K562 (cell line): ENCODE measurements around the gene CHN2. TPM values are rescaled to one million over a fixed set of nuclear protein-coding genes. Genes with fewer than 3 reads are reported as not detected.
A peak's percentile ranks its signal among the peaks of the same experiment; 100 is the strongest.

Experiments
- ATAC-seq: fragments of 200-7000 bp; cut with Tn5 transposase; 3 replicates; pipeline ENCODE4 v1.9.1; 2020; ENCODE audit warnings: moderate library complexity
- BruUV-seq: library from RNA; stranded (reverse); fragments of 400-500 nt; replicated peaks from 2 replicates; lab custom pipeline; 2021; lab: Mats Ljungman, UMichigan
- CTCF ChIA-PET: fragments of 300-600 bp; formaldehyde crosslinking; extraction: SDS; loops from one replicate; lab custom pipeline; 2021; ENCODE audit warnings: low intra/inter-chr PET ratio; lab: Yijun Ruan, JAX
- POLR2A ChIA-PET: fragments of 300-600, 350-650 bp; sonication (Branson Sonifier 250); formaldehyde crosslinking; extraction: SDS; loops from one replicate; lab custom pipeline; 2021; ENCODE audit warnings: antibody characterized with exemption, inconsistent platforms; lab: Yijun Ruan, JAX
- DNase-seq, 4 experiments: peaks; one replicate each; pipeline versions ENCODE4 v3.0.0 to v3.0.0-alpha.2; 2011 to 2018; ENCODE audit warnings: low spot score in 3 of 4, mixed read lengths in 3 of 4; ENCODE audit errors: extremely low read depth in 1 of 4
- FAIRE-seq: peaks from 2 replicates; lab custom pipeline; 2011; peaks lifted over from hg19 to GRCh38; lab: Jason Lieb, UNC
- H2AFZ ChIP-seq: 2 replicates; pipeline ENCODE4 v1.6.0; 2011; ENCODE audit warnings: low read depth, low read length, control low read depth, inconsistent platforms
- H3K27ac ChIP-seq: fragments of 200-600 bp; 3 replicates; pipeline ENCODE4 v1.8.0; 2011; ENCODE audit warnings: low read depth, mild to moderate bottlenecking, control low read depth, inconsistent platforms, low read length, moderate library complexity, mixed read lengths; ENCODE audit errors: extremely low read depth
- H3K27me3 ChIP-seq, 2 experiments: fragments of 300-600 bp in 1 of 2; 2 replicates in 1 of 2; 3 replicates in 1 of 2; pipeline versions ENCODE4 v1.6.0 to v1.8.0; 2011; ENCODE audit warnings: inconsistent platforms in 2 of 2, low read length in 2 of 2, mild to moderate bottlenecking in 1 of 2, mixed read lengths in 1 of 2, moderate library complexity in 1 of 2; ENCODE audit not compliant: control insufficient read depth in 2 of 2, insufficient read depth in 2 of 2
- H3K36me3 ChIP-seq: fragments of 300-600 bp; 3 replicates; pipeline ENCODE4 v1.8.0; 2011; ENCODE audit warnings: mild to moderate bottlenecking, low read length, inconsistent platforms; ENCODE audit not compliant: control insufficient read depth, insufficient read depth
- H3K4me1 ChIP-seq, 2 experiments: fragments of 200-600 bp in 1 of 2; replicated peaks in 1 of 2; 2 replicates in 1 of 2; 3 replicates in 1 of 2; pipeline versions ENCODE4 v1.5.1 to v1.8.0; 2011; ENCODE audit warnings: inconsistent platforms in 2 of 2, low read length in 2 of 2, mild to moderate bottlenecking in 1 of 2, mixed read lengths in 1 of 2, moderate library complexity in 1 of 2; ENCODE audit not compliant: control insufficient read depth in 2 of 2, insufficient read depth in 2 of 2
- H3K4me2 ChIP-seq: 2 replicates; pipeline ENCODE4 v1.6.1; 2011; ENCODE audit warnings: low read length, control low read depth, inconsistent platforms, mixed read lengths; ENCODE audit not compliant: insufficient read depth
- H3K4me3 ChIP-seq: fragments of 200-600 bp; sonication (generic), shearing (Covaris generic); 2 replicates; pipeline ENCODE4 v1.5.1; 2016; ENCODE audit warnings: control low read depth, inconsistent platforms
- H3K79me2 ChIP-seq: fragments of 200-600 bp; 3 replicates; pipeline ENCODE4 v1.8.0; 2011; ENCODE audit warnings: low read length, inconsistent platforms; ENCODE audit not compliant: control insufficient read depth, insufficient read depth
- H3K9ac ChIP-seq, 2 experiments: 2 replicates each; pipeline versions ENCODE4 v1.6.0 to v1.6.1; 2011; ENCODE audit warnings: low read depth in 2 of 2, low read length in 2 of 2, control low read depth in 1 of 2, inconsistent platforms in 1 of 2, mild to moderate bottlenecking in 1 of 2, mixed read lengths in 1 of 2; ENCODE audit not compliant: insufficient read depth in 1 of 2
- H3K9me1 ChIP-seq: one replicate; pipeline ENCODE4 v1.6.0; 2011; ENCODE audit warnings: inconsistent platforms, mild to moderate bottlenecking, low read length, moderate library complexity; ENCODE audit not compliant: control insufficient read depth, insufficient read depth
- H3K9me3 ChIP-seq: replicated peaks from 2 replicates; pipeline ENCODE4 v1.5.1; 2011; ENCODE audit warnings: low read depth, low read length, inconsistent platforms; ENCODE audit not compliant: control insufficient read depth, insufficient read depth
- H4K20me1 ChIP-seq: replicated peaks from 2 replicates; pipeline ENCODE4 v1.6.1; 2011; ENCODE audit warnings: low read length, inconsistent platforms, mixed read lengths; ENCODE audit not compliant: control insufficient read depth, insufficient read depth
- AFF1 ChIP-seq, 2 experiments: fragments of 450-650 bp; IDR thresholded peaks; 2 replicates each; pipeline ENCODE4 v1.6.1; 2018; ENCODE audit warnings: mild to moderate bottlenecking in 2 of 2, low read depth in 1 of 2; ENCODE audit not compliant: partially characterized antibody in 2 of 2
- CGGBP1 ChIP-seq: fragments of 250-450 bp; sonication (Bioruptor Pico); IDR thresholded peaks from 2 replicates; pipeline ENCODE4 v1.9.0; 2021; ENCODE audit warnings: mild to moderate bottlenecking
- FOXJ2 ChIP-seq: fragments of 200-800 bp; sonication (Bioruptor generic); IDR thresholded peaks from 2 replicates; pipeline ENCODE4 v1.6.1; 2016; ENCODE audit warnings: missing genetic modification characterization, missing compliant biosample characterization
- L3MBTL2 ChIP-seq: fragments of 450-650 bp; IDR thresholded peaks from 2 replicates; pipeline ENCODE4 v1.6.1; 2016; ENCODE audit warnings: mild to moderate bottlenecking, moderate library complexity
- NUFIP1 ChIP-seq: fragments of 450-650 bp; IDR thresholded peaks from 2 replicates; pipeline ENCODE4 v1.6.1; 2018; ENCODE audit not compliant: partially characterized antibody
- PURB ChIP-seq: sonication (generic); formaldehyde crosslinking; IDR thresholded peaks from 2 replicates; pipeline ENCODE4 v1.9.0; 2021; ENCODE audit warnings: low read depth, mild to moderate bottlenecking, missing genetic modification reagents
- RBFOX2 ChIP-seq: fragments of 200-400 bp; formaldehyde crosslinking; IDR thresholded peaks from 2 replicates; pipeline ENCODE4 v1.6.1; 2017; ENCODE audit warnings: low read depth, mild to moderate bottlenecking, low read length, moderate library complexity
- RBM39 ChIP-seq: fragments of 200-400 bp; formaldehyde crosslinking; optimal IDR thresholded peaks from 2 replicates; pipeline ENCODE3; 2018; ENCODE audit warnings: low read depth, low read length
- YY1 ChIP-seq, 3 experiments: IDR thresholded peaks; 2 replicates each; pipeline ENCODE4 v1.6.1; 2011; ENCODE audit warnings: low read length in 2 of 3, mild to moderate bottlenecking in 2 of 3, moderate library complexity in 2 of 3, borderline replicate concordance in 1 of 3, control low read depth in 1 of 3, low read depth in 1 of 3; ENCODE audit not compliant: insufficient read depth in 3 of 3, insufficient replicate concordance in 2 of 3, control insufficient read depth in 1 of 3, insufficient read length in 1 of 3; ENCODE audit errors: extremely low read depth in 1 of 3
- ZFP30 ChIP-seq: fragments of 250-450 bp; sonication (Bioruptor Pico); IDR thresholded peaks from 2 replicates; pipeline ENCODE4 v1.8.0; 2022; ENCODE audit warnings: moderate library complexity, mild to moderate bottlenecking, inconsistent platforms, borderline replicate concordance
- ZNF134 ChIP-seq: fragments of 250-450 bp; sonication (Bioruptor Pico); conservative IDR thresholded peaks from 2 replicates; pipeline ENCODE4 v1.4.0; 2020
- ZNF165 ChIP-seq: fragments of 250-450 bp; sonication (Bioruptor Pico); IDR thresholded peaks from 2 replicates; pipeline ENCODE4 v1.4.0; 2020; ENCODE audit warnings: borderline replicate concordance
- WGBS: fragments of 100-300 bp; shearing (Covaris generic); methylation state at CpG from one replicate; pipeline ENCODE4 v1.1.6; 2016; ENCODE audit warnings: low coverage, mixed read lengths; ENCODE audit not compliant: insufficient coverage; ENCODE audit errors: missing lambda C conversion rate; 5-methylcytosine and 5-hydroxymethylcytosine counted together
- in situ Hi-C: fragments of 300-500 bp; cut with MboI; formaldehyde crosslinking; loops from 4 replicates; pipeline ENCODE4 v1.15.0; 2018; ENCODE audit warnings: inconsistent platforms, mixed read lengths
- intact Hi-C: fragments of 100-400 bp; cut with micrococcal nuclease; formaldehyde crosslinking; loops from 2 replicates; pipeline ENCODE4 v1.14.2; 2022
- polyA plus RNA-seq, 8 experiments: library from polyadenylated mRNA; depleted of rRNA in 4 of 8; stranded (reverse) in 5 of 8; unstranded in 3 of 8; fragments of >200 nt; fragmentation: Nextera tagmentation in 2 of 8; fragmentation: Illumina TruSeq in 1 of 8; extraction: Ambion mirVana in 2 of 8; extraction: Trizol in 1 of 8; gene quantifications; 2 replicates each; pipeline versions ENCODE4 v1.2.1 to v1.2.3, GENCODE V29; 2011 to 2014; ENCODE audit warnings: inconsistent platforms in 1 of 8, missing spikeins in 1 of 8
- total RNA-seq, 7 experiments: library from RNA; depleted of rRNA in 6 of 7; stranded (reverse); fragments of >200 nt in 6 of 7; fragmentation: Illumina TruSeq in 2 of 7; extraction: Trizol in 2 of 7; gene quantifications; 2 replicates each; pipeline versions ENCODE4 v1.2.1 to v1.2.3, GENCODE V29; 2011 to 2021; ENCODE audit warnings: low replicate concordance in 1 of 7

CHN2 gene
- total and polyA plus RNA-seq, 9 of the 15 experiments (the other 6 are each of a cell fraction or from before 2014, with no cell fraction given) = 0.12 to 2.1 (median 0.31) TPM; not detected in 1

- WGBS = 13% methylated on average over 2 of the region's 2 CpGs
- no TSS peak for BruUV-seq
- no peak for FAIRE-seq
Observed at GRCh38 chr7:29184599-29184998, 10.0 kb upstream of the CHN2 start.

GRCh38 chr7:29185613-29186012 is 9.0 kb upstream of the CHN2 start:
- POLR2A ChIA-PET = no interaction called here
- TF ChIP-seq CGGBP1 (no peak), ZNF165 (CRISPR knock-in tag) (no peak), FOXJ2 (no peak), YY1 (IDR thresholded peaks at IDR 0.05; ENCODE audit: borderline replicate concordance in 1 of 3, control insufficient read depth in 1 of 3, extremely low read depth in 1 of 3, insufficient read depth in 3 of 3, insufficient read length in 1 of 3, insufficient replicate concordance in 2 of 3, low read depth in 1 of 3, low read length in 2 of 3) (no peak), NUFIP1 (no peak), ZFP30 (no peak), RBM39 (no peak), RBFOX2 (no peak), AFF1 (IDR thresholded peaks at IDR 0.05; ENCODE audit: low read depth in 1 of 2, partially characterized antibody in 2 of 2) (no peak), PURB (CRISPR knock-in tag) (no peak)

More at GRCh38 chr7:29184599-29184998, 10.0 kb upstream of the CHN2 start:
- Histone ChIP-seq H3K27ac (no peak overlapping the region), H3K79me2 (no peaks in the 10 kb centered on the region), H3K9ac (no peak overlapping the region), H3K4me2 (no peak overlapping the region), H2AFZ (no peak overlapping the region), H3K27me3 (no peaks in the 10 kb centered on the region; a peak in 1 of 5 replicates), H3K9me1 (no peaks in the 10 kb centered on the region), H3K4me3 (no peak overlapping the region), H3K36me3 (no peaks in the 10 kb centered on the region), H4K20me1 (no peaks in the 10 kb centered on the region), H3K4me1 (no peaks in the 10 kb centered on the region; a peak in 1 of 5 replicates), H3K9me3 (no peaks in the 10 kb centered on the region)
- ATAC-seq (no peak), DNase-seq (no peak)
- intact Hi-C loops = no loop called here
- in situ Hi-C loops = loop anchor here (10.0 kb wide), 1 partner anchor 220 kb away; no protein-coding TSS in a partner anchor
- POLR2A ChIA-PET = no interaction called here
- TF ChIP-seq ZNF134 (CRISPR knock-in tag) = peak; percentile 62
- TF ChIP-seq L3MBTL2 = no peak
- CTCF ChIA-PET = no interaction called here

More at GRCh38 chr7:29185613-29186012, 9.0 kb upstream of the CHN2 start:
- intact Hi-C loops = no loop called here
- no peak overlapping the region for H3K4me2 ChIP-seq
- no peak overlapping the region for H2AFZ ChIP-seq
- no peaks in the 10 kb centered on the region for H3K9me3 ChIP-seq
- no peaks in the 10 kb centered on the region for H3K79me2 ChIP-seq
- in situ Hi-C loops = loop anchor here (10.0 kb wide), 1 partner anchor 219 kb away; no protein-coding TSS in a partner anchor
- H3K4me1 ChIP-seq = no peaks in the 10 kb centered on the region; a peak in 1 of 5 replicates
- FAIRE-seq (no peak), ATAC-seq (no peak), DNase-seq (no peak)
- H4K20me1 ChIP-seq = peaks cover 4% of the 10 kb centered on the region; the same call in 1 of the 2 replicates
- no peak overlapping the region for H3K27ac ChIP-seq
- no peak overlapping the region for H3K9ac ChIP-seq
- peaks cover 0 to 4% of the 10 kb centered on the region in 2 experiments; a peak in 1 of 5 replicates for H3K27me3 ChIP-seq
- no peaks in the 10 kb centered on the region for H3K36me3 ChIP-seq
- CTCF ChIA-PET = no interaction called here
- BruUV-seq = no TSS peak
- WGBS = under 1% methylated on average over 6 of the region's 6 CpGs
- H3K9me1 ChIP-seq = no peaks in the 10 kb centered on the region
- no peak overlapping the region for H3K4me3 ChIP-seq
